ENCODE data around the gene AGTRAP. TPM values are rescaled to one million over a fixed set of nuclear protein-coding genes. Genes with fewer than 3 reads are reported as not detected.
A peak's percentile ranks its signal among the peaks of the same experiment; 100 is the strongest.

The AGTRAP gene
- total and polyA plus RNA-seq, 9 of the 15 experiments (the other 6 are each of a cell fraction or from before 2014, with no cell fraction given): 26.8 to 105 (median 57.5) TPM

DNA sequence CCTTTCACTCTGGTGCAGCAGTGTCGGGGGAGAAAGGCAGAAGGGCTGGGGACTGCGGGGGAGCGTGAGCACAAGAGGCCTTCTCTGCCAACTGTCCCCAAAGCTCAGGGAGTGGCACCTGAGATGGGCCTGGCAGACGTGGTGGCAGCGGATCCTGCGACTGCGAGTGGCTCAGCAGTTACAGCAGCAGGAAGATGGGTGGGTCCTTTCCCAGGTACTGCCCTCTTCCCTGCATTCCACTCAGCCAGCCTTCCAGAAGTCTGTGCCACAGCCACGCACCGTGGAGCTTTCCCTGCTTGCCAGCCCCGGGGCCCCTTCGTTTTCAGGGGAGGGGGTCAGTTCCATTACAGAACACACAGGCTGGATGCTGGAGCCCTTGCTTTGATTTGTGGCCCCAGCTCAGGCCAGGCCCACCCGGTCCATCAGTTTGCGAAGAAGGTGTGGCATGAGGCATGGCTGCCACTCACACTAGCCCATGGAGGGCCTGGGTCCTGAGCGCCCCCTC, 52.7 kb downstream of the AGTRAP start (continued):
- TF ChIP-seq, protein P1, sequence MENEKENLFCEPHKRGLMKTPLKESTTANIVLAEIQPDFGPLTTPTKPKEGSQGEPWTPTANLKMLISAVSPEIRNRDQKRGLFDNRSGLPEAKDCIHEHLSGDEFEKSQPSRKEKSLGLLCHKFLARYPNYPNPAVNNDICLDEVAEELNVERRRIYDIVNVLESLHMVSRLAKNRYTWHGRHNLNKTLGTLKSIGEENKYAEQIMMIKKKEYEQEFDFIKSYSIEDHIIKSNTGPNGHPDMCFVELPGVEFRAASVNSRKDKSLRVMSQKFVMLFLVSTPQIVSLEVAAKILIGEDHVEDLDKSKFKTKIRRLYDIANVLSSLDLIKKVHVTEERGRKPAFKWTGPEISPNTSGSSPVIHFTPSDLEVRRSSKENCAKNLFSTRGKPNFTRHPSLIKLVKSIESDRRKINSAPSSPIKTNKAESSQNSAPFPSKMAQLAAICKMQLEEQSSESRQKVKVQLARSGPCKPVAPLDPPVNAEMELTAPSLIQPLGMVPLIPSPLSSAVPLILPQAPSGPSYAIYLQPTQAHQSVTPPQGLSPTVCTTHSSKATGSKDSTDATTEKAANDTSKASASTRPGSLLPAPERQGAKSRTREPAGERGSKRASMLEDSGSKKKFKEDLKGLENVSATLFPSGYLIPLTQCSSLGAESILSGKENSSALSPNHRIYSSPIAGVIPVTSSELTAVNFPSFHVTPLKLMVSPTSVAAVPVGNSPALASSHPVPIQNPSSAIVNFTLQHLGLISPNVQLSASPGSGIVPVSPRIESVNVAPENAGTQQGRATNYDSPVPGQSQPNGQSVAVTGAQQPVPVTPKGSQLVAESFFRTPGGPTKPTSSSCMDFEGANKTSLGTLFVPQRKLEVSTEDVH (IDR thresholded peaks at IDR 0.05; ENCODE audit: low read depth, partially characterized antibody): peak; percentile 28
- TF ChIP-seq EGR1 (conservative IDR thresholded peaks at IDR 0.05) (no peak), L3MBTL2 (IDR thresholded peaks at IDR 0.05) (no peak), JUNB (CRISPR knock-in tag; conservative IDR thresholded peaks at IDR 0.05) (no peak), SMAD1 (IDR thresholded peaks at IDR 0.05; ENCODE audit: low read depth, low read length, partially characterized antibody) (no peak), RBFOX2 (IDR thresholded peaks at IDR 0.05; ENCODE audit: low read depth, low read length) (peak; percentile 56; the same call in 1 of the 2 replicates), CHD1 (IDR thresholded peaks at IDR 0.05; ENCODE audit: low read length) (no peak), RBM15 (IDR thresholded peaks at IDR 0.05; ENCODE audit: insufficient read depth, low read length) (no peak), ZNF699 (CRISPR knock-in tag; IDR thresholded peaks at IDR 0.05; ENCODE audit: insufficient replicate concordance) (no peak), ZBTB9 (CRISPR knock-in tag; IDR thresholded peaks at IDR 0.05) (no peak), STAT6 (CRISPR knock-in tag; IDR thresholded peaks at IDR 0.05) (no peak), U2AF2 (optimal IDR thresholded peaks at IDR 0.05; ENCODE audit: low read depth, low read length) (no peak), SMARCA4 (IDR thresholded peaks at IDR 0.05) (no peak), IRF1 (CRISPR knock-in tag; IDR thresholded peaks at IDR 0.05; ENCODE audit: borderline replicate concordance) (no peak), ZBTB7A (IDR thresholded peaks at IDR 0.05; ENCODE audit: borderline replicate concordance, control insufficient read depth, low read depth, low read length) (peak; percentile 16; the same call in 1 of the 2 replicates), SRSF9 (IDR thresholded peaks at IDR 0.05; ENCODE audit: borderline replicate concordance, low read depth, low read length) (no peak), HSF4 (CRISPR knock-in tag; IDR thresholded peaks at IDR 0.05; ENCODE audit: borderline replicate concordance) (no peak), GABPB1 (CRISPR knock-in tag; IDR thresholded peaks at IDR 0.05) (no peak)
- TF ChIP-seq, protein P2, sequence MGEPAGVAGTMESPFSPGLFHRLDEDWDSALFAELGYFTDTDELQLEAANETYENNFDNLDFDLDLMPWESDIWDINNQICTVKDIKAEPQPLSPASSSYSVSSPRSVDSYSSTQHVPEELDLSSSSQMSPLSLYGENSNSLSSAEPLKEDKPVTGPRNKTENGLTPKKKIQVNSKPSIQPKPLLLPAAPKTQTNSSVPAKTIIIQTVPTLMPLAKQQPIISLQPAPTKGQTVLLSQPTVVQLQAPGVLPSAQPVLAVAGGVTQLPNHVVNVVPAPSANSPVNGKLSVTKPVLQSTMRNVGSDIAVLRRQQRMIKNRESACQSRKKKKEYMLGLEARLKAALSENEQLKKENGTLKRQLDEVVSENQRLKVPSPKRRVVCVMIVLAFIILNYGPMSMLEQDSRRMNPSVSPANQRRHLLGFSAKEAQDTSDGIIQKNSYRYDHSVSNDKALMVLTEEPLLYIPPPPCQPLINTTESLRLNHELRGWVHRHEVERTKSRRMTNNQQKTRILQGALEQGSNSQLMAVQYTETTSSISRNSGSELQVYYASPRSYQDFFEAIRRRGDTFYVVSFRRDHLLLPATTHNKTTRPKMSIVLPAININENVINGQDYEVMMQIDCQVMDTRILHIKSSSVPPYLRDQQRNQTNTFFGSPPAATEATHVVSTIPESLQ (CRISPR knock-in tag; IDR thresholded peaks at IDR 0.05): no peak
